Astrocyte (in vitro differentiated cells and primary cell): ENCODE results near the gene ZCCHC10. TPM values are rescaled to one million over a fixed set of nuclear protein-coding genes. Genes with fewer than 3 reads are reported as not detected.

Experiments used
- DNase-seq: peaks from one replicate; pipeline ENCODE4 v3.0.0-alpha.2; 2010; ENCODE audit warnings: low read depth
- FAIRE-seq: peaks from 2 replicates; lab custom pipeline; 2011; peaks lifted over from hg19 to GRCh38; lab: Jason Lieb, UNC
- H2AFZ ChIP-seq: 2 replicates; pipeline ENCODE4 v1.6.0; 2012; ENCODE audit warnings: low read depth, low read length, inconsistent platforms
- H3K27ac ChIP-seq: 2 replicates; pipeline ENCODE4 v1.5.1; 2011; ENCODE audit warnings: low read depth, low read length, inconsistent platforms
- H3K27me3 ChIP-seq: 2 replicates; pipeline ENCODE4 v1.6.0; 2011; ENCODE audit warnings: low read length, inconsistent platforms; ENCODE audit not compliant: insufficient read depth
- H3K36me3 ChIP-seq: 2 replicates; pipeline ENCODE4 v1.5.1; 2011; ENCODE audit warnings: low read length, inconsistent platforms; ENCODE audit not compliant: insufficient read depth
- H3K4me1 ChIP-seq: 2 replicates; pipeline ENCODE4 v1.5.1; 2011; ENCODE audit warnings: low read length, inconsistent platforms; ENCODE audit not compliant: insufficient read depth
- H3K4me2 ChIP-seq: 2 replicates; pipeline ENCODE4 v1.6.0; 2012; ENCODE audit warnings: low read length, inconsistent platforms
- H3K4me3 ChIP-seq: 2 replicates; pipeline ENCODE4 v1.5.1; 2011; ENCODE audit warnings: low read depth, mild to moderate bottlenecking, low read length, inconsistent platforms; ENCODE audit not compliant: insufficient read depth
- H3K79me2 ChIP-seq: 2 replicates; pipeline ENCODE4 v1.6.0; 2012; ENCODE audit warnings: mild to moderate bottlenecking, low read length, inconsistent platforms; ENCODE audit not compliant: insufficient read depth
- H3K9ac ChIP-seq: 2 replicates; pipeline ENCODE4 v1.6.0; 2012; ENCODE audit warnings: mild to moderate bottlenecking, low read length, inconsistent platforms
- H3K9me3 ChIP-seq: 2 replicates; pipeline ENCODE4 v1.5.1; 2012; ENCODE audit warnings: low read depth, mild to moderate bottlenecking, low read length, inconsistent platforms; ENCODE audit not compliant: insufficient read depth
- H4K20me1 ChIP-seq: 2 replicates; pipeline ENCODE4 v1.6.0; 2012; ENCODE audit warnings: low read length, inconsistent platforms; ENCODE audit not compliant: insufficient read depth
- H3K27ac Mint-ChIP-seq: one replicate; pipeline ENCODE4 v1.8.0; 2021; ENCODE audit warnings: mild to moderate bottlenecking, mixed read lengths; ENCODE audit not compliant: unreplicated experiment
- H3K27me3 Mint-ChIP-seq: one replicate; pipeline ENCODE4 v1.8.0; 2021; ENCODE audit warnings: low read depth, mixed read lengths; ENCODE audit not compliant: unreplicated experiment
- H3K36me3 Mint-ChIP-seq: one replicate; pipeline ENCODE4 v1.8.0; 2021; ENCODE audit warnings: low read depth, mixed read lengths; ENCODE audit not compliant: unreplicated experiment
- H3K4me1 Mint-ChIP-seq: one replicate; pipeline ENCODE4 v1.8.0; 2021; ENCODE audit warnings: low read depth, mixed read lengths; ENCODE audit not compliant: unreplicated experiment
- H3K4me3 Mint-ChIP-seq: one replicate; pipeline ENCODE4 v1.8.0; 2021; ENCODE audit warnings: mild to moderate bottlenecking, moderate library complexity, mixed read lengths; ENCODE audit not compliant: unreplicated experiment
- H3K9me3 Mint-ChIP-seq: one replicate; pipeline ENCODE4 v1.8.0; 2021; ENCODE audit warnings: mild to moderate bottlenecking, mixed read lengths; ENCODE audit not compliant: unreplicated experiment
- EZH2 ChIP-seq: IDR thresholded peaks from 2 replicates; pipeline ENCODE4 v1.6.1; 2012; ENCODE audit warnings: mild to moderate bottlenecking, low read length, inconsistent platforms; ENCODE audit not compliant: insufficient read depth
- total RNA-seq: library from RNA; stranded (reverse); gene quantifications from 2 replicates; pipeline ENCODE4 v1.2.1, GENCODE V29; 2021
- TF ChIP-seq, protein P1 (sequence below): IDR thresholded peaks from 2 replicates; pipeline ENCODE4 v1.5.1; 2011; ENCODE audit warnings: low read depth, mild to moderate bottlenecking, inconsistent platforms, low read length, moderate library complexity; ENCODE audit not compliant: insufficient read depth

The ZCCHC10 gene
- total RNA-seq, 1 donor from 2014 or later = 29.1 TPM

DNA sequence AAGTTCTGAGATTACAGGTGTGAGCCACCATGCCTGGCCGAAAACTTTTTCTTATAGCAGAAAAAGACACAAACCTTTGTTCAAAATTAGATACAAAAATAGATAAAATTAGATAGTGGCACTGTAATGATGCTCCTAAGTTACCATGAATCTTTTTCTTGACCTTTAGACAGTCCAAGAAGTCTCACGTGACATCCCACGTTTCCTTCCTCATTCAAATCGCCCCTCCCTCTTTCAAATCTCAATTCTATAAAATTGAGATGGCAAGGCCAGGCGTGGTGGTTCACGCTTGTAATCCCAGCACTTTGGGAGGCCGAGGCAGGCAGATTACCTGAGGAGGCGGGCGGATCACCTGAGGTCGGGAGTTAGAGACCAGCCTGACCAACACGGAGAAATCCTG is 7.7 kb upstream of the ZCCHC10 start:
- Histone ChIP-seq H3K27ac (no peak overlapping the region), H2AFZ (no peak overlapping the region), H4K20me1 (no peaks in the 10 kb centered on the region), H3K36me3 (no peaks in the 10 kb centered on the region), H3K4me3 (no peak overlapping the region), H3K79me2 (no peaks in the 10 kb centered on the region), H3K4me1 (no peaks in the 10 kb centered on the region), H3K4me2 (no peak overlapping the region), H3K27me3 (no peaks in the 10 kb centered on the region), H3K9ac (no peak overlapping the region), H3K9me3 (no peaks in the 10 kb centered on the region)
- Mint-ChIP-seq H3K4me1 (peaks cover 11% of the 10 kb centered on the region), H3K9me3 (no peaks in the 10 kb centered on the region), H3K36me3 (no peaks in the 10 kb centered on the region), H3K27ac (no peak overlapping the region), H3K27me3 (no peaks in the 10 kb centered on the region), H3K4me3 (no peak overlapping the region)
- TF ChIP-seq EZH2 = no peak
- TF ChIP-seq, protein P1, sequence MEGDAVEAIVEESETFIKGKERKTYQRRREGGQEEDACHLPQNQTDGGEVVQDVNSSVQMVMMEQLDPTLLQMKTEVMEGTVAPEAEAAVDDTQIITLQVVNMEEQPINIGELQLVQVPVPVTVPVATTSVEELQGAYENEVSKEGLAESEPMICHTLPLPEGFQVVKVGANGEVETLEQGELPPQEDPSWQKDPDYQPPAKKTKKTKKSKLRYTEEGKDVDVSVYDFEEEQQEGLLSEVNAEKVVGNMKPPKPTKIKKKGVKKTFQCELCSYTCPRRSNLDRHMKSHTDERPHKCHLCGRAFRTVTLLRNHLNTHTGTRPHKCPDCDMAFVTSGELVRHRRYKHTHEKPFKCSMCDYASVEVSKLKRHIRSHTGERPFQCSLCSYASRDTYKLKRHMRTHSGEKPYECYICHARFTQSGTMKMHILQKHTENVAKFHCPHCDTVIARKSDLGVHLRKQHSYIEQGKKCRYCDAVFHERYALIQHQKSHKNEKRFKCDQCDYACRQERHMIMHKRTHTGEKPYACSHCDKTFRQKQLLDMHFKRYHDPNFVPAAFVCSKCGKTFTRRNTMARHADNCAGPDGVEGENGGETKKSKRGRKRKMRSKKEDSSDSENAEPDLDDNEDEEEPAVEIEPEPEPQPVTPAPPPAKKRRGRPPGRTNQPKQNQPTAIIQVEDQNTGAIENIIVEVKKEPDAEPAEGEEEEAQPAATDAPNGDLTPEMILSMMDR = no peak
- FAIRE-seq (no peak), DNase-seq (no peak)

DNA sequence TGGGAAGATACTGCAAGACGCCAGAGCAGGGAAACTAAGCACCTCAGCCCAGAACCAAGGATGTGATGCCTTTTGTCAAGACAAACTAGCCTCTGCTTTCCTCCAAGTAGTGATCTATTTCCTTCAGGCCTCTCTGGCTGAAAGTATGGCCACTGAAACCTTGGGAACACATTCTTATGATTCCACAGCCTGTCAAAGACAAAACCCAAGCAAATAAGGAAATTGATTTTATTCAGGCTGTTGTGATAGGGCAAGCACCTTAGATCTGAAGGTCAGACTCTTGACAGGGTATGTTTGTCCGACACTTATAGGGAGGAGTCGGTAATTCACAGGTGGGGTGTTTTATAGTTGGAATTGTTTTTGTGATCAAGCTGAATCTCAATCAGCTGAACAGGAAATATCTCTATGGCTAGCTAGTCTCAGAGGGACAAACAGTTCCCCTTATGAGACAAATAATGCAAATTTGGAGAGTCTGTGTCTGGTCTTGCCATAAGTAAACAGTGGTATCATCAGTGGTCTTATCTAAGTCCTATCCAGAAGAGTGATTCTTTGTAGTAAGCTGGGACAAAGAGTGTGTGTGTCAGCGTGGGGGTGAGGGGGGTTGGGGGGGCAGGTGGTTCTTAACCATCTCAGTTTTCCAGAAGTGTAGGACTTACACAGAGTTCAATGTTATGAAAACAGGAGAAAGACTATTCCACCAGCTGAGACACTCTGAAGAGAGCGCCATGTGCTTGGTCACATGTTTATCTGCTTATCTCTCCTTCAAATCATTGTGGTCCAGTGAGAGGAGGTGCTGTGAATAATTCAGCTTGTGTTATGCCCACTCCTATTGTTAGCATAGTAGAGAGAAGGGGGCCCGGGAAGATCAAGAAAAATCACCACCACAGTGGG is 6.7 kb upstream of the ZCCHC10 start:
- Histone ChIP-seq H3K79me2 (no peaks in the 10 kb centered on the region), H3K9ac (no peak overlapping the region), H3K27ac (no peak overlapping the region), H4K20me1 (no peaks in the 10 kb centered on the region), H3K4me3 (no peak overlapping the region), H3K4me2 (no peak overlapping the region), H3K36me3 (no peaks in the 10 kb centered on the region), H3K27me3 (no peaks in the 10 kb centered on the region), H3K4me1 (no peaks in the 10 kb centered on the region), H3K9me3 (no peaks in the 10 kb centered on the region), H2AFZ (no peak overlapping the region)
- no peaks in the 10 kb centered on the region for H3K9me3 Mint-ChIP-seq
- peaks cover 11% of the 10 kb centered on the region for H3K4me1 Mint-ChIP-seq
- peak; percentile 20 for DNase-seq
- H3K36me3 Mint-ChIP-seq = no peaks in the 10 kb centered on the region
- TF ChIP-seq, protein P1 = no peak
- TF ChIP-seq EZH2 = no peak
- no peak for FAIRE-seq
- H3K4me3 Mint-ChIP-seq = no peak overlapping the region
- peak overlapping the region; percentile 56 for H3K27ac Mint-ChIP-seq
- no peaks in the 10 kb centered on the region for H3K27me3 Mint-ChIP-seq
